Activated CD4-positive, alpha-beta T cell treated with anti-CD3 and anti-CD28 coated beads, Interleukin-2, amount 10 ng/mL, durations not matched to agents 7 days and 5 days (primary cell): ENCODE measurements around the gene SMG6. TPM values are rescaled to one million over a fixed set of nuclear protein-coding genes. Genes with fewer than 3 reads are reported as not detected.
"Not testable (repeated sequence)": the region's sequence is repeated elsewhere in the genome, so short reads cannot be mapped to it uniquely, and the experiment has no call there.

Experiments
- CTCF ChIA-PET: fragments of 350-600 bp; sonication (Branson Sonifier 250); formaldehyde crosslinking; loops from one replicate; lab custom pipeline; 2021; ENCODE audit warnings: antibody characterized with exemption; lab: Charles Lee
- POLR2A ChIA-PET: fragments of 350-600 bp; sonication (Branson Sonifier 250); formaldehyde crosslinking; loops from one replicate; lab custom pipeline; 2021; ENCODE audit warnings: antibody characterized with exemption; lab: Charles Lee
- DNase-seq: peaks from one replicate; pipeline ENCODE4 v3.0.0-alpha.2; 2020
- H3K27ac Mint-ChIP-seq: one replicate; pipeline ENCODE4 v1.8.0; 2021; ENCODE audit warnings: mild to moderate bottlenecking, moderate library complexity, mixed read lengths
- H3K27me3 Mint-ChIP-seq: one replicate; pipeline ENCODE4 v1.8.0; 2021; ENCODE audit warnings: mixed read lengths
- H3K36me3 Mint-ChIP-seq: one replicate; pipeline ENCODE4 v1.8.0; 2021; ENCODE audit warnings: low read depth, mixed read lengths
- H3K4me1 Mint-ChIP-seq: one replicate; pipeline ENCODE4 v1.8.0; 2021; ENCODE audit warnings: mixed read lengths
- H3K4me3 Mint-ChIP-seq: one replicate; pipeline ENCODE4 v1.8.0; 2021; ENCODE audit warnings: mild to moderate bottlenecking, moderate library complexity, mixed read lengths
- H3K9me3 Mint-ChIP-seq: one replicate; pipeline ENCODE4 v1.8.0; 2021; ENCODE audit warnings: mixed read lengths
- total RNA-seq, 2 experiments: library from RNA; stranded (reverse); gene quantifications; one replicate each; pipeline ENCODE4 v1.2.3, GENCODE V29; 2021

The SMG6 gene
- total RNA-seq, 2 experiments from 2014 or later = 44.3 to 51.1 TPM

DNA sequence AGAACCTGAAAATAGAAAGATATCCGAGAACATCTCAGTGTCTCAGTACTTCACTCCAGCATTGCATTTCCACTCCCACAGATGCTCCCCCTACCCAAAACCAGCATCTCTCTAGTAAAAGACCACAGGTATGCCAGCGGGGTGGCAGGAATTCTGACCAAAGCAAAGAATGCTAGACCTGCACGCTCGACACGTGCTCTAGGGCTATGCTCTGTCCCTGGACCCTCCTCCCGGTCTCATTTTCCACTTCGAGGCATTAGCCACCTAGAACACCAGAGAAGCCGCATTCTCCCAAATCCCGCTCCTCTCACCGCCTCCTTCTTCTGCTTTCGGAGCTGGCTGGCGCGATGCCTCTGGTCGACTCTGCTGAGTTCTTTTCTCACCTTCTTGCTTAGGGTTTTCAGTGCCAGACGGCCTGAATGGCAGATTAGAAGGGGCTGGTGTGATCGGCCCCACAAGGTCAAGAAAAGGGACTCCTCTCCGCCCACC is 32.2 kb upstream of the SMG6 start:
- Mint-ChIP-seq H3K9me3 (no peaks in the 10 kb centered on the region), H3K27ac (peak overlapping the region; percentile 90), H3K4me3 (peak overlapping the region; percentile 93), H3K27me3 (no peaks in the 10 kb centered on the region), H3K36me3 (peaks cover 18% of the 10 kb centered on the region), H3K4me1 (peaks cover 19% of the 10 kb centered on the region)
- no peak for DNase-seq
- POLR2A ChIA-PET = interaction anchor here (1.0 to 1.3 kb wide), 3 partner anchors 21 to 41 kb away, joined by 3 to 4 read pairs (median 4); no protein-coding TSS in a partner anchor
- CTCF ChIA-PET = interaction anchor here (0.9 to 4.8 kb wide), 8 partner anchors 10 to 282 kb away, joined by 3 to 22 read pairs (median 4); partner anchors contain the start of gene HIC1

GRCh38 chr17:2331303-2331702 is 27.7 kb upstream of the SMG6 start:
- POLR2A ChIA-PET = no interaction called here

GRCh38 chr17:2323629-2324314 is 20.2 kb upstream of the SMG6 start:
- Mint-ChIP-seq H3K9me3 (no peaks in the 10 kb centered on the region), H3K36me3 (peaks cover 51% of the 10 kb centered on the region)

More at GRCh38 chr17:2331303-2331702, 27.7 kb upstream of the SMG6 start:
- no peak overlapping the region for H3K27ac Mint-ChIP-seq
- H3K4me1 Mint-ChIP-seq = peaks cover 19% of the 10 kb centered on the region
- no peak for DNase-seq
- no peak overlapping the region for H3K4me3 Mint-ChIP-seq
- H3K27me3 Mint-ChIP-seq = no peaks in the 10 kb centered on the region
- H3K9me3 Mint-ChIP-seq = no peaks in the 10 kb centered on the region
- CTCF ChIA-PET = interaction anchor here (1.0 to 2.0 kb wide), 4 partner anchors 9 to 273 kb away, joined by 3 to 6 read pairs (median 3); no protein-coding TSS in a partner anchor
- peaks cover 37% of the 10 kb centered on the region for H3K36me3 Mint-ChIP-seq

DNA sequence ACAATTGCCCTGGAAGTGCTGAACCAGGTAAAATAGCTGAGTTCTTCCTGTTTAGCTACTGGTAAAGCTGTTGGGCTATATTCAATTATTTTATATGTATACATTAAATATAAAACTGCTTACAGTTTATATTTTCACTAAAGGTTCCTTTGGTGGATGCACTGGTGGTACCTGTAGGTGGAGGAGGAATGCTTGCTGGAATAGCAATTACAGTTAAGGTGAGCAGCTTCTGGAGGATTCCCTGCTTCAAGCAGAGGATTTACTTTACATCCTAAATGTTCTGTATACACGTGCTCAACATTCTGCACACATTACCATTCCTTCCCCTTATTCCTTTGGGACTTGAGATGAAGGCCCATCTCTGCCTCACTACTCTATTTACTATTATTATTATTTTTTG is 17.8 kb upstream of the SMG6 start:
- no peaks in the 10 kb centered on the region for H3K27me3 Mint-ChIP-seq
- no peak overlapping the region for H3K27ac Mint-ChIP-seq
- H3K4me3 Mint-ChIP-seq = no peak overlapping the region
- no peak for DNase-seq
- H3K9me3 Mint-ChIP-seq = no peaks in the 10 kb centered on the region
- H3K36me3 Mint-ChIP-seq = peaks cover 47% of the 10 kb centered on the region
- CTCF ChIA-PET = interaction anchor here (0.9 to 2.2 kb wide), 3 partner anchors 10 to 221 kb away, joined by 3 to 6 read pairs (median 3); no protein-coding TSS in a partner anchor
- H3K4me1 Mint-ChIP-seq = peaks cover 15% of the 10 kb centered on the region
- POLR2A ChIA-PET = no interaction called here

More at GRCh38 chr17:2323629-2324314, 20.2 kb upstream of the SMG6 start:
- peaks cover 13% of the 10 kb centered on the region for H3K4me1 Mint-ChIP-seq
- ChIA-PET POLR2A (no interaction called here), CTCF (interaction anchor here (1.0 kb wide), 1 partner anchor 9 kb away, joined by 6 read pairs; no protein-coding TSS in a partner anchor)
- no peak overlapping the region for H3K27ac Mint-ChIP-seq
- no peak overlapping the region for H3K4me3 Mint-ChIP-seq
- DNase-seq = no peak
- H3K27me3 Mint-ChIP-seq = no peaks in the 10 kb centered on the region

GRCh38 chr17:2319051-2319450 is 15.5 kb upstream of the SMG6 start:
- peaks cover 32% of the 10 kb centered on the region for H3K36me3 Mint-ChIP-seq
- H3K9me3 Mint-ChIP-seq = no peaks in the 10 kb centered on the region
- POLR2A ChIA-PET = no interaction called here
- peaks cover 8% of the 10 kb centered on the region for H3K4me1 Mint-ChIP-seq
- no peak overlapping the region for H3K4me3 Mint-ChIP-seq
- no peak for DNase-seq
- no peaks in the 10 kb centered on the region for H3K27me3 Mint-ChIP-seq
- H3K27ac Mint-ChIP-seq = no peak overlapping the region
- CTCF ChIA-PET = interaction anchor here (1.3 kb wide), 1 partner anchor 13 kb away, joined by 3 read pairs; no protein-coding TSS in a partner anchor

DNA sequence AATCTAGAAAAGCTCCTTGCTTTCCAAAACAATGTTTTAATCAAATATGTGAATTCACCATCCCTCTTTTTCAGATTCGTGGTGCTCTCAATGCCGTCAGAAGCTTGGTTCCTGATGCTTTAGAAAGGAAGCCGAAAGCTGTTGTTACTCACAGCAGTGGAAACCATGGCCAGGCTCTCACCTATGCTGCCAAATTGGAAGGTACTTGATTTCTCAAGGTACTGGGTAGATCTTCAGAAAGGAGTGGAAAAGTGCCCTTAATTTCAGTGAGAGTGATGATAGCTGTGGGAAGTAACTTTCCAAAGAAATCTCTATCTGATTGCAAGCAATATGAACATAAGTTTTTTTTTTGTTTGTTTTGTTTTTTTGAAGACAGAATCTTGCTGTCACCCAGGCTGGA is 14.2 kb upstream of the SMG6 start:
- H3K36me3 Mint-ChIP-seq = peaks cover 20% of the 10 kb centered on the region
- CTCF ChIA-PET = interaction anchor here (0.8 to 1.3 kb wide), 2 partner anchors 14 to 73 kb away, joined by 3 read pairs; no protein-coding TSS in a partner anchor
- H3K4me3 Mint-ChIP-seq = no peak overlapping the region
- no peaks in the 10 kb centered on the region for H3K9me3 Mint-ChIP-seq
- no peaks in the 10 kb centered on the region for H3K27me3 Mint-ChIP-seq
- POLR2A ChIA-PET = interaction anchor here (0.6 kb wide), 1 partner anchor 10 kb away, joined by 3 read pairs; no protein-coding TSS in a partner anchor
- H3K27ac Mint-ChIP-seq = no peak overlapping the region
- DNase-seq = no peak
- peaks cover 8% of the 10 kb centered on the region for H3K4me1 Mint-ChIP-seq

GRCh38 chr17:2316916-2317205 is 13.3 kb upstream of the SMG6 start:
- DNase-seq, H3K27me3 Mint-ChIP-seq, H3K9me3 Mint-ChIP-seq, CTCF ChIA-PET, H3K4me1 Mint-ChIP-seq, POLR2A ChIA-PET, H3K27ac Mint-ChIP-seq, H3K4me3 Mint-ChIP-seq: not testable (repeated sequence)
- H3K36me3 Mint-ChIP-seq = peaks cover 16% of the 10 kb centered on the region

DNA sequence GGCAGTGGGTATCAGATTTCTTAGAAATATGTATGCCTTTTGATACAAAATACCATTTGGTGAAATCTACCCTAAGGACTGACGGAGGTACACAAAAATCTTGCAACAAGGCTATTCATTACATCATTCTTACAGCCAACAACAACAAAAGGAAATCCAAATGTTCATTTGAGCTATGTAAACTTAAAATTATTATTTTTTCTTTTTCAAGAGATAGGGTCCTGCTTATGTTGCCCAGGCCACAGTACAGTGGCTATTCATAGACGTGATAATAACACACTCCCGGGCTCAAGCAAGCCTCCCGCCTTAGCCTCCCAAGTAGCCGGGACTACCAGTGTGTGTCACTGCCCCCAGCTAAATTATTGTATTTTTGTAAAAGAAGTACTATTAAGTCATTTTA is 9.2 kb upstream of the SMG6 start:
- H3K4me1 Mint-ChIP-seq = peaks cover 5% of the 10 kb centered on the region
- no peaks in the 10 kb centered on the region for H3K9me3 Mint-ChIP-seq
- ChIA-PET CTCF (interaction anchor here (1.2 kb wide), 1 partner anchor 9 kb away, joined by 3 read pairs; the partner anchor contains the start of genes SMG6 and SRR), POLR2A (no interaction called here)
- DNase-seq = no peak
- no peak overlapping the region for H3K4me3 Mint-ChIP-seq
- no peak overlapping the region for H3K27ac Mint-ChIP-seq
- no peaks in the 10 kb centered on the region for H3K27me3 Mint-ChIP-seq
- H3K36me3 Mint-ChIP-seq = peaks cover 4% of the 10 kb centered on the region

- ChIA-PET CTCF (interaction anchor here (0.7 kb wide), 1 partner anchor 1426 kb away, joined by 5 read pairs; no protein-coding TSS in a partner anchor), POLR2A (no interaction called here)
- H3K27me3 Mint-ChIP-seq = no peaks in the 10 kb centered on the region
- no peak overlapping the region for H3K27ac Mint-ChIP-seq
- no peak overlapping the region for H3K4me3 Mint-ChIP-seq
- no peak for DNase-seq
- peaks cover 27% of the 10 kb centered on the region for H3K4me1 Mint-ChIP-seq
- H3K36me3 Mint-ChIP-seq = peaks cover 19% of the 10 kb centered on the region
- no peaks in the 10 kb centered on the region for H3K9me3 Mint-ChIP-seq
Observed at GRCh38 chr17:2309338-2310154, 6.0 kb upstream of the SMG6 start.

GRCh38 chr17:2304931-2305330 is 1.3 kb upstream of the SMG6 start:
- CTCF ChIA-PET = interaction anchor here (0.6 to 3.7 kb wide), 3 partner anchors 60 to 248 kb away, joined by 4 to 22 read pairs (median 5); no protein-coding TSS in a partner anchor
- POLR2A ChIA-PET = interaction anchor here (1.0 kb wide), 1 partner anchor 32 kb away, joined by 4 read pairs; the partner anchor contains the start of gene TSR1
- Mint-ChIP-seq H3K36me3 (peaks cover 29% of the 10 kb centered on the region), H3K9me3 (no peaks in the 10 kb centered on the region), H3K27ac (peak overlapping the region; percentile 43), H3K4me1 (peaks cover 56% of the 10 kb centered on the region), H3K4me3 (peak overlapping the region; percentile 92), H3K27me3 (no peaks in the 10 kb centered on the region)
- DNase-seq = no peak

GRCh38 chr17:2302778-2303203 is 794 bp downstream of the SMG6 start:
- peaks cover 57% of the 10 kb centered on the region for H3K4me1 Mint-ChIP-seq
- POLR2A ChIA-PET = interaction anchor here (0.5 to 1.5 kb wide), 2 partner anchors 200 to 247 kb away, joined by 3 to 4 read pairs; no protein-coding TSS in a partner anchor
- no peak for DNase-seq

GRCh38 chr17:2299756-2300155 is 3.8 kb downstream of the SMG6 start:
- Mint-ChIP-seq H3K9me3 (no peaks in the 10 kb centered on the region), H3K4me1 (peaks cover 66% of the 10 kb centered on the region), H3K27me3 (no peaks in the 10 kb centered on the region), H3K4me3 (no peak overlapping the region), H3K27ac (peak overlapping the region; percentile 19), H3K36me3 (peaks cover 47% of the 10 kb centered on the region)
- DNase-seq = no peak
- CTCF ChIA-PET = no interaction called here
- POLR2A ChIA-PET = no interaction called here

More at GRCh38 chr17:2302778-2303203, 794 bp downstream of the SMG6 start:
- Mint-ChIP-seq H3K9me3 (no peaks in the 10 kb centered on the region), H3K27me3 (no peaks in the 10 kb centered on the region), H3K4me3 (peak overlapping the region; percentile 92), H3K36me3 (peaks cover 37% of the 10 kb centered on the region), H3K27ac (peak overlapping the region; percentile 88)
- CTCF ChIA-PET = interaction anchor here (0.9 to 3.7 kb wide), 5 partner anchors 10 to 248 kb away, joined by 3 to 22 read pairs (median 3); partner anchors contain the start of gene HIC1
